ENCODE measurements around the gene RPS6KC1. TPM values are rescaled to one million over a fixed set of nuclear protein-coding genes. Genes with fewer than 3 reads are reported as not detected.

Gene RPS6KC1
- total RNA-seq: 7.2 and 10.0 TPM in 2 replicates

DNA sequence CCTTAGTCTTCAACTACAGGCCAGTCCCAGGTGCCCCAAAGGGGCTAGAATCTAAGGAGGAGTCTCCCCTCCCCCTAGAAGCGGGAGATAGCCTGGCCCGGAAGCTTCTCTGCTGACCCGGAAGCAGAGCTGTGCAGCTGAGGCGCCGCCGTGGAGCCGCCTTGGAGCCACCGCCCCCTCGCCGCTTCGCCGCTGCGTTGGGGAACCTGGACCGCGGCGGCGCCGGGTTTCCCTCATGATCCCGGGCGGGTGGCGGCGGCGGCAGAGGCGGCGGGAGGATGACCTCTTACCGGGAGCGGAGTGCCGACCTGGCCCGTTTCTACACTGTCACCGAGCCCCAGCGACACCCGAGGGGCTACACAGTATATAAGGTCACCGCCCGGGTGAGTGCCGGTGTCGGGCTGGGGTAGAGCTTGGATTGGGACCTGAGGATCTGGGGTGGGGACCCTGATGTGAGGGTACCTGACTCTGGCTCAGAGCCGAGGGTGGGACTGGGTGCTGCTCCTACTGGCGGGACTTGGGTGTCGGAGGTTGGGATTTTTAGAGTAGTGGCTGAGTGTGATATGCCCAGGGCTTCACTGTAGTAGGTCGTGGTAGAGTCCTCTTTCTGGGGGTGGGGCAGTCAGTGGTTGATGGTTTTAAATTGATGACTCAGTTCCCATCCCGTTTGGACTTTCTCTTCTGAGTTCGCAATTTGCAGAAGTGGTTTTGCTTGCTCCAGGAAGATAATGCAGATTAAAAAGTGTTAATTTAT lies at the start of gene RPS6KC1:
Gene RPS6KC1 (plus strand): TSS at position 115 of the 754 bp plus-strand sequence. CDS start 164 bp downstream, at position 279.

DNA sequence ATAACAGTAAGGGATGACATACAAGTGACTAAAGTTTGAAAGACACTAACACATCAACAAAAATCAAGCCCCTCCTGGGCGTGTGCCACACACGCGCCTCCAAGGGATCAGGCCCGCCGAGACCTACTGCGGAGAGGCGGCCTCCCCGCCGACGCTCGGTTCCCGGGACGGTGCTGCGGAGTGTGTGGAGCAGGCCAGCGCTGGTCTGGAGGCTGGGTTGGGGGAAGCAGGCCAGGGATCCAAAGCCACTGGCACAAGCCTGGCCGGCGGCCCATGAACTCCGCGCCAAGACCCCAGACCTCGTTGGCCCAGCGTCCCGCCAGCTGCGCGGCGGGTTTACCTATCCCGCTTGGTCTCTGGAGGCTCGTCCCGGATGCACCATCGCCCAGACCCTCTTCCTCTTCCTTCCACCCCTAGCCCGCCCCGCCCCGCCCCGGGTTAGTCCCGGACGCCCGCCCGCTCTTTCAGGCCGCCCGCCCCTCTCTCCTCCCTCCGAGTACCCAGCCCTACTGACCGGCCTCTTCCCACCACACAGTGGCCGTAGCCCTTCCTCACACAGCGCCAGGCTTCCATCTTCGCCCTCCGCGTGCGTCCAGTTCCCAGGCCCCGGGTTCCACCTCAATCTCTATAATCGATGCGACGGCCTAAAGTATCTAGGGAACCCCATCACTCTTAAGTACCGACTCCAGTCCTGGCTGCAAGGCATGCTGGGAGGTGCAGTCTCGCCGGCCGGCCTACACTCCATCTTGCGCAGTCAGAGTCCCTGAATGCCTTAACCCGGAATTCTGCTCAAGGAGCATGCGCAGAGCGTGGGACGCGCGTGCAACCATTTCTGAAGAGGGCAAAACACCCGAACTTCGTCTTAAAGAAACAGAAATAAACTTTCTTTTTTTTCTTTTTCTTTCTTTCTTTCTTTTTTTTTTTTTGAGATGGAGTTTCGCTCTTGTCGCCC lies 35.7 kb upstream of the RPS6KC1 start, which contains the start of gene ANGEL2:
Gene ANGEL2 (minus strand): TSS at position 769 of the 952 bp plus-strand sequence. CDS start 196 bp downstream, at position 573.

Other genes with a start within 250 kb of the RPS6KC1 start
- gene SPATA45, start 203.6 kb upstream of the RPS6KC1 start, total RNA-seq: not detected in 2 replicates
- 4.6 and 6.8 TPM in 2 replicates for gene FLVCR1, start 193.0 kb upstream of the RPS6KC1 start, total RNA-seq
- 0.05 and 0.49 TPM in 2 replicates for gene VASH2, start 100.7 kb upstream of the RPS6KC1 start, total RNA-seq
- gene ANGEL2, start 35.4 kb upstream of the RPS6KC1 start, total RNA-seq: 19.5 and 23.1 TPM in 2 replicates